Skeletal muscle tissue (tissue), 4 donors: ENCODE results near the gene SPP2. TPM values are rescaled to one million over a fixed set of nuclear protein-coding genes. Genes with fewer than 3 reads are reported as not detected.

ENCODE experiments used
- H3K27ac ChIP-seq: one replicate; pipeline ENCODE4 v1.7.0; 2013; ENCODE audit warnings: mild to moderate bottlenecking, low read depth, low read length, inconsistent platforms
- H3K27me3 ChIP-seq, 3 donors: one replicate each; pipeline ENCODE4 v1.7.0; 2013; ENCODE audit warnings: low read length in 3 of 3; ENCODE audit not compliant: control insufficient read depth in 3 of 3, insufficient read depth in 3 of 3
- H3K36me3 ChIP-seq, 3 donors: one replicate each; pipeline ENCODE4 v1.7.0; 2013; ENCODE audit warnings: low read length in 3 of 3; ENCODE audit not compliant: control insufficient read depth in 3 of 3, insufficient read depth in 3 of 3
- H3K4me1 ChIP-seq, 3 donors: one replicate each; pipeline ENCODE4 v1.7.0; 2013; ENCODE audit warnings: low read length in 3 of 3, mild to moderate bottlenecking in 3 of 3; ENCODE audit not compliant: control insufficient read depth in 3 of 3, insufficient read depth in 3 of 3
- H3K4me3 ChIP-seq, 3 donors: one replicate each; pipeline ENCODE4 v1.7.0; 2013; ENCODE audit warnings: low read length in 3 of 3
- H3K9ac ChIP-seq, 3 donors: one replicate each; pipeline ENCODE4 v1.7.0; 2013; ENCODE audit warnings: low read length in 3 of 3, mild to moderate bottlenecking in 3 of 3, moderate library complexity in 2 of 3, low read depth in 1 of 3
- H3K9me3 ChIP-seq, 3 donors: one replicate each; pipeline ENCODE4 v1.7.0; 2013; ENCODE audit warnings: low read length in 3 of 3; ENCODE audit not compliant: control insufficient read depth in 3 of 3
- total RNA-seq: library from RNA; depleted of rRNA; stranded (reverse); fragments of >200 nt; gene quantifications from one replicate; pipeline ENCODE4 v1.2.3, GENCODE V29; 2014
- donor health status: Osteomylitis.

SPP2 gene
- total RNA-seq, 1 donor from 2014 or later: not detected

GRCh38 chr2:234033174-234033573 is 17.3 kb upstream of the SPP2 start:
- Histone ChIP-seq H3K27ac (no peak overlapping the region), H3K4me3 (no peak overlapping the region), H3K4me1 (no peaks in the 10 kb centered on the region), H3K27me3 (peaks cover 4 to 15% (median 10%) of the 10 kb centered on the region in 3 donors), H3K9ac (no peak overlapping the region), H3K36me3 (no peaks in the 10 kb centered on the region), H3K9me3 (no peaks in the 10 kb centered on the region)

GRCh38 chr2:234033885-234034284 is 16.6 kb upstream of the SPP2 start:
- H3K36me3 ChIP-seq: no peaks in the 10 kb centered on the region
- H3K27ac ChIP-seq: no peak overlapping the region
- H3K4me1 ChIP-seq: no peaks in the 10 kb centered on the region

GRCh38 chr2:234038076-234038802 is 12.3 kb upstream of the SPP2 start:
- Histone ChIP-seq H3K27ac (no peak overlapping the region), H3K4me3 (no peak overlapping the region), H3K9me3 (no peaks in the 10 kb centered on the region), H3K4me1 (no peaks in the 10 kb centered on the region), H3K27me3 (peaks cover 0 to 7% (median 3%) of the 10 kb centered on the region in 3 donors), H3K9ac (no peak overlapping the region), H3K36me3 (no peaks in the 10 kb centered on the region)

More at GRCh38 chr2:234033885-234034284, 16.6 kb upstream of the SPP2 start:
- Histone ChIP-seq H3K27me3 (peaks cover 4 to 15% (median 7%) of the 10 kb centered on the region in 3 donors), H3K4me3 (no peak overlapping the region), H3K9me3 (no peaks in the 10 kb centered on the region), H3K9ac (no peak overlapping the region)

GRCh38 chr2:234044157-234044556 is 6.3 kb upstream of the SPP2 start:
- Histone ChIP-seq H3K27ac (no peak overlapping the region), H3K36me3 (no peaks in the 10 kb centered on the region), H3K4me3 (no peak overlapping the region), H3K9ac (no peak overlapping the region), H3K4me1 (no peaks in the 10 kb centered on the region), H3K9me3 (no peaks in the 10 kb centered on the region), H3K27me3 (no peaks in the 10 kb centered on the region)

- no peaks in the 10 kb centered on the region for H3K4me1 ChIP-seq
Measured at GRCh38 chr2:234046521-234046920, 4.0 kb upstream of the SPP2 start.

GRCh38 chr2:234047361-234047760 is 3.1 kb upstream of the SPP2 start:
- H3K36me3 ChIP-seq: no peaks in the 10 kb centered on the region
- no peaks in the 10 kb centered on the region for H3K9me3 ChIP-seq
- H3K9ac ChIP-seq: no peak overlapping the region
- H3K27me3 ChIP-seq: no peaks in the 10 kb centered on the region
- no peak overlapping the region for H3K27ac ChIP-seq
- no peak overlapping the region for H3K4me3 ChIP-seq
- no peaks in the 10 kb centered on the region for H3K4me1 ChIP-seq

More at GRCh38 chr2:234046521-234046920, 4.0 kb upstream of the SPP2 start:
- Histone ChIP-seq H3K27me3 (no peaks in the 10 kb centered on the region), H3K27ac (no peak overlapping the region), H3K36me3 (no peaks in the 10 kb centered on the region), H3K4me3 (no peak overlapping the region), H3K9me3 (no peaks in the 10 kb centered on the region), H3K9ac (no peak overlapping the region)

GRCh38 chr2:234048049-234048448 is 2.5 kb upstream of the SPP2 start:
- Histone ChIP-seq H3K9me3 (no peaks in the 10 kb centered on the region), H3K4me1 (no peaks in the 10 kb centered on the region), H3K36me3 (no peaks in the 10 kb centered on the region), H3K27me3 (no peaks in the 10 kb centered on the region), H3K4me3 (no peak overlapping the region), H3K27ac (no peak overlapping the region), H3K9ac (no peak overlapping the region)

- H3K27me3 ChIP-seq: no peaks in the 10 kb centered on the region
- H3K4me1 ChIP-seq: no peaks in the 10 kb centered on the region
- H3K4me3 ChIP-seq: no peak overlapping the region
- no peaks in the 10 kb centered on the region for H3K36me3 ChIP-seq
- H3K9me3 ChIP-seq: no peaks in the 10 kb centered on the region
- H3K9ac ChIP-seq: no peak overlapping the region
- no peak overlapping the region for H3K27ac ChIP-seq
Measured at GRCh38 chr2:234051374-234052070, 1.0 kb downstream of the SPP2 start.

GRCh38 chr2:234058881-234059280 is 8.4 kb downstream of the SPP2 start:
- Histone ChIP-seq H3K4me3 (no peak overlapping the region), H3K27ac (no peak overlapping the region), H3K9me3 (no peaks in the 10 kb centered on the region), H3K36me3 (no peaks in the 10 kb centered on the region), H3K4me1 (no peaks in the 10 kb centered on the region), H3K9ac (no peak overlapping the region), H3K27me3 (peaks cover 0 to 6% (median 0%) of the 10 kb centered on the region in 3 donors)

GRCh38 chr2:234060236-234060635 is 9.7 kb downstream of the SPP2 start:
- Histone ChIP-seq H3K27ac (no peak overlapping the region), H3K27me3 (peaks cover 0 to 8% (median 0%) of the 10 kb centered on the region in 3 donors), H3K36me3 (no peaks in the 10 kb centered on the region), H3K4me3 (no peak overlapping the region), H3K9ac (no peak overlapping the region), H3K9me3 (peaks cover 0 to 2% (median 0%) of the 10 kb centered on the region in 3 donors), H3K4me1 (no peaks in the 10 kb centered on the region)
